ENCODE results near the gene FADS3.
"Not testable (repeated sequence)": the region's sequence is repeated elsewhere in the genome, so short reads cannot be mapped to it uniquely, and the experiment has no call there.

The FADS3 gene

GRCh38 chr11:61897387-61898246 is 6.3 kb upstream of the FADS3 start:
- DNase-seq, result peak; percentile 49

GRCh38 chr11:61896665-61897386 is 5.5 kb upstream of the FADS3 start:
- no peak for DNase-seq

DNA sequence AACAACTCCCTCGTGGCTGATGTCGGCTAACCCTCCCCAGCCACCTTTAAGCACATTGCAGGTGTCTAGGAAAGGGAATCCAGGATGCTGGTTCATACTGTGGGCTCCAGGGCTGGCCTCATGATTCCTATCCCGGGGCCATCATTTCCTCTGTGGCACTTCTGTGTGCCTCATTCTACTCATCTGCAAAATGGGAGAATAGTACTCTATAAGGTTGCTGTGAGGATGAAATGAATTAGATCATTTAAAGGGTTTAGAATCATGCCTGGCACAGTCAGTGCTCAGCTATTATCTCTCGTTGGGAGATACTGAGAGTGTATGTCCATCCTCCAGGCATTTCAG is 4.3 kb upstream of the FADS3 start:
- no peak for DNase-seq

DNA sequence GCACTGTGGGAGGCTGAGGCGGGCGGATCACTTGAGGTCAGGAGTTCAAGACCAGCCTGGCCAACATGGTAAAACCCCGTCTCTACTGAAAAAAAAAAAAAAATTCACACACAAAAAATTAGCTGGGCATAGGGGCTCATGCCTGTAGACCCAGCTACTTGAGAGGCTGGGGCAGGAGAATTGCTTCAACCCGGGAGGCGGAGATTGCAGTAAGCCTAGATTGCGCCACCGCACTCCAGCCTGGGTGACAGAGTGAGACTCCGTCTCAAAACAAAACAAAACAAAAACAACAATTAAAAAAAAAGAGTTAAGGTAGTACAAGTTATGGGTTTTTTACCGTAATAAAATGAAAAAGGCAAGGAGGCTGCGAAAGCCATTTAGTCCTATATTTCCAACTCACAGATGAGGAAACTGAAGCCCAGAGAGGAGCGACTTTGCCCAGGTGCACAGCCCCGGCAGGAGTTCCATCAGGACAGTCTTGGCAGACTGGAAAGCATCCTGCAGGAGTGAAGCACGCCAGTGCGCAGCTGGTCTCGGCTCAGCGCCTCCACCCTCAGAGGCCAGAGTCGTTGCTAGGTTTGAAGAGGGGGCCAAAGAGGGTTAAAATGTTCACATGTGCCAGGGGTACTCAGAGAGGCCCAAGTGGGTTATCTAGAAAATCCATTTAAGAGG is 3.8 kb upstream of the FADS3 start:
- no peak for DNase-seq

- DNase-seq, result no peak
Observed at GRCh38 chr11:61893981-61894380, 2.6 kb upstream of the FADS3 start.

DNA sequence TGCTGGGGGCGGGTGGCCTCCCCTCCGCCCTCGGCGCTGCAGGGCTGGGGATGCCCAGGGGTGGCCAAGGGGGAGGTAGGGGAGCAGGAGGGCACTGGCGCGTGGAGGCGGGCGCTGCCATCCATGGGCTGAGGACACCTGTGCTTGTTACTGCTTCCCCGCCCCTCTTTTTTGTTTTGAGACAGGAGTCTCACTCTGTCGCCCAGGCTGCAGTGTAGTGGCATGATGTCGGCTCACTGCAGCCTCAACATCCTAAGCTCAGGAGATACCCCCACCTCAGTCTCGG is 683 bp upstream of the FADS3 start:
- peak; percentile 60 for DNase-seq

DNA sequence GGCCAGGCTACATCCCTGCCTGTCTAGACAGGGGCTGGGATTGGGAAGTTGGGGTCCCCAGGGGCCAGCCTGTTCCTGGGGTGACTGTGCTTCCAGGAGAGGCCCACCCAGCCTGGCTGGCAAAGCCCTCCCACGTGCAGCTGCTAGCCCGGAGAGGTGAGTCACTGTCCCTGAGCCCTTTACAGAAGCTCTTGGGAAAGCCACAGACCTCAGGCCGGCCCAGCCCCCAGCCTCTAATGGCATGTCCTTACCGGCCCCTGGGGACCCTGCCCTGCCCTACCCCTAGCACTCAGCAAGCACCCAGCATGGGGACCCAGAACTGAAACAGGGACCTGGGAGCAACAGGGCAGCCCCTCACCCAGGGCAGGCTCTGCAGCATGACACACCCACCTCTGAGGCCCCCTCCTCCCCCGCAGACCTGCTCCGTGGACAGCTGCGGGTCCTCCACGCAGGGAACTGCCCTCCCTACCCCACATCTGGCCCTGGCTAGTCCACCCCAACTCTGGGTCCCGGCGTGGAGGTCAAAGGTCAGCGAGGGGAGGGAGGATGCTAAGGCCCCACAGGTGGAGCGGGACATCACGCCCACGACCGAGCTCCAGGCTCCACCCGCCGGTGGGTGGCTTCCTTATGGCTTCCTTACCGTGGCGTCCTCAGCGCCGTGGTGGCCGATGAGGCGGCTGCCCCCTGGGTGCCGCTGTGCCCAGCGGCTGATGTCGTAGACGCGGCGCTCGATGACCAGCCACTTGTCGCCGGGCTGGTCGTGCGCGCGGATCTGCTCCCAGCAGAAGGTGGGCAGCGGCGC is 615 bp downstream of the FADS3 start:
- peak; percentile 46 for DNase-seq

DNA sequence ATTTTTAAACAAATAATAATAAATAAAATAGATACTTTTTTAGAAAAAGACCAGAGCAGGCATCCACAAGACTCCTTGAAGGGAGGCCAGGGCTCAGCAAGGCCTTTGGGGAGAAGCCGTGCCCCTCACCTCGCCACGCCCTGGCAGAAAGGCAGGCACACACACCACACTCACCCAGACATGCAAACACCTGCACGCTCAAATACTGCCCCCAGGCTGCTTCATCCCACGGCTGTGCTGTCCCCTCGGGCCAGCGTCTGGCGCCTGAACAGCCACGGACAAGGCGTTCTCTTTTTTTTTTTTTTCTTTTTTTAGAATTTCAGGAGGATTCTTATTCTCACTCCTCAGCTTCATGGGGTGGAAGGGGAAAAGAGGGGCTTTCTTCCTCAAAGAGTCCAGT is 1.5 kb downstream of the FADS3 start:
- DNase-seq, result no peak

- no peak for DNase-seq
Observed at GRCh38 chr11:61888590-61888989, 2.8 kb downstream of the FADS3 start.

DNA sequence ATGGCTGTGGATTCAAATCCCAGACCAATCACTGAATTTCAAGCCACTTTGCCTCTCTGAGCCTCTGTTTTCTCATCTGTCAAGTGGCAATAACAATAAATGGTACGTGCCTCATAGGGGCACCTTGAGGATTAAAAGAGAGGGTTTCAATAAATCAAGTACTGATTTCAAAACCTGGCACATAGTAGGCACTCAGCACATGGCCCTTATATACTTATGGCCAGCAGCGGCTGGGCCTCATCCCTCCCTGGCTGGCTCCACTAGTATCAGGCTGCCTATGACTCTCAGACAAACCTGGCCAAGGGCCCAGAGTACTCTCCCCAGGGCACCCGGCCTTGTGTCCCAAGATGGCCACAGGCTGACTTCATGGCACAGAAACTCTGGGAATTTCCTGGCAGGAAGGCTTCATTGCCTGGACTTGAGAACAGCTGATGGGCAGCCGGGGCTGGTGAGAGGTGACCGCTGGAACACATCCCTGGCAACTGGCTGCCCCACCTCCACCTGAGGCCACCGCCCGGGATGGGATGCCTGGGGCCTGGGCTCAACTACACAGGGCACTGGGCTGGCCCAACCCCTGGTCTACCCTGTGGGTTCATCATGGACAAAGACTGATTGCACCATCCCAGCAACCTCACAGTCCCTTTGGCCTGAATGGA is 3.4 kb downstream of the FADS3 start:
- DNase-seq, result no peak

GRCh38 chr11:61886643-61887042 is 4.7 kb downstream of the FADS3 start:
- no peak for DNase-seq

DNA sequence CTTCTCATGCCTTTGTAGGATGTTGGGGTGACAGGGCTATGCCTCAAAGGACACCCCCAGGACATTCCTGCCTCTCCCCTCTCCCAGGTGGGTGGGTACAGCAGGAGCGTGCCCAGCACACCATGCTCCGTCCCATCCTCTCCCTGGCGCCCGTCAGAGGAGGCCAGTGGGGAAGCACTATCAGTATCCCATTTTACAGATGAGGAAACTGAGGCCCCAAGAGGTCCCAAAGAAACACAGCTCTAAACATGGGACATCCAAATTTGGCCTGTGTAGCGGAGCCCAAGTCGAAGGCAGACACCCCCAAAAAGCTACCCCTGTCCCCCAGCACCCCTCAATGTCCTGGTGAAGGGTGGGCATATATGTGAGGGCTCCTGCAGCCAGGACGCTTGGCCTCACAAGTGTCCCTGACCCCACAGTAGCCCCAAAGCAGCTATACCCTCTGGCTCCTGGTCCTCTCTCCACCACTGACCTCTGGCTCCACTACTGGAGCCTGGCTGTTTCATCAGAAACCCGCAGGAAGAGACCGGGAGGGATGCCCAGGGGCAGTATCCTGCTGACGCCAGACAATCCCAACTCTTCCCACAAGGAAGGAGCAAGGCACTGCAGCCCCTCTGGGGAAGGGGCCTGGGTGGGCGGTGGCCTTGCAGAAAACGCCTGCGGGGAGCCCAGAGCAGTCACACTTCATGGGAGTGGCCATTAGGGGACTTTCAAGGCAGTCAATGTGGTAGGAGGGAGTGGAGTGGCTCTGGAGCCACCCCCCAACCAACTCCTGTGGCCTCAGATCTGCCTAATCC is 5.4 kb downstream of the FADS3 start:
- no peak for DNase-seq

GRCh38 chr11:61885166-61885778 is 6.1 kb downstream of the FADS3 start:
- DNase-seq, result peak; percentile 57

GRCh38 chr11:61883947-61884346 is 7.4 kb downstream of the FADS3 start:
- no peak for DNase-seq

- DNase-seq, result no peak
Observed at GRCh38 chr11:61883327-61883726, 8.0 kb downstream of the FADS3 start.

GRCh38 chr11:61882879-61883278 is 8.5 kb downstream of the FADS3 start:
- no peak for DNase-seq

GRCh38 chr11:61882267-61882666 is 9.1 kb downstream of the FADS3 start:
- DNase-seq, result not testable (repeated sequence)

DNA sequence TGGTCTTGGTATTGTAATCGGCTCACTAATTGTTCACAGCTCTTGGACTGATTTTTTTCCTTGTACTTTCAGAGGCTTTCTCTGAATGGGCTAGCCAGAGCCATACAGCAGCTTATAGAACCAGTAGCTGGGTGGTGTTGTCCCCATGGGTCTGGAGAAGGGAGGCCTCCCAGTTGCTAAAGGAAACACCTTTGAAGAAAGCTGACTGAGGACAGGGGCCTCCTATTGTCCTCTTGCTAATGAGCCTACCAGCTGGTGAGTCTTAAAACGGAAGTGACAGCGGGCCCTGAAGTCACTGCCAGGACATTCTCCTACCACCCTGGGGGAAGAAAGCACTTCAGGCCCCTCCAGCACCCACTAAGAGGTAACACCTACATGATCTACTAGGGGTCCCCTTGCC is 9.9 kb downstream of the FADS3 start:
- DNase-seq, result no peak

- DNase-seq, result no peak
Observed at GRCh38 chr11:61880454-61880853, 10.9 kb downstream of the FADS3 start.

- no peak for DNase-seq
Observed at GRCh38 chr11:61880031-61880430, 11.3 kb downstream of the FADS3 start.

DNA sequence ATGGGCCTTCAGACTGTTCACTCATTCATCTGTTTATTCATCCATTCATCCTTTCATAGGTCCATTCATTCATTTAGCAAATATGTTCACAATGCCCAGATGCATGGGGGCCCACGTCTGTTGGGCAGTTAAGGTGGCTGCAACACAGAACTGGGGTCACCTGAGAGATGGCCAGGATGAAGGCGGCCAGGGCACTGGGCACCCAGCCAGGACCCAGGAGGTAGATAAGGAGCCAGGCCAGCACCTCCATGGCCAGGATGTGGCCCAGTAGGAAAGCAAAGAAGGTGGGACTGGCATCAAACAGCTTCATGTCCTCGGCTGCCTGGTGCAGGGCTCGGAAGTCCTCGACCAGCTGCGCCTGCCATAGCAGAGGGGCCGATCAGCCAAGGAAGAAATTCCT is 12.2 kb downstream of the FADS3 start:
- no peak for DNase-seq
